A549 (cell line): ENCODE measurements around the gene NOL7. TPM values are rescaled to one million over a fixed set of nuclear protein-coding genes. Genes with fewer than 3 reads are reported as not detected.

ENCODE experiments used
- ATAC-seq, 2 experiments: fragments of 200-7000 bp in 1 of 2; fragments of >200 bp in 1 of 2; cut with Nextera tagmentation in 1 of 2; cut with Tn5 transposase in 1 of 2; 3 replicates each; pipeline versions ENCODE4 v1.8.0 to v1.9.1; 2018 to 2020; ENCODE audit warnings: mild to moderate bottlenecking in 1 of 2, moderate library complexity in 1 of 2
- CTCF ChIA-PET: fragments of 300-600 bp; sonication (Branson Sonifier 250); formaldehyde crosslinking; extraction: SDS; loops from one replicate; lab custom pipeline; 2021; ENCODE audit warnings: antibody characterized with exemption, inconsistent platforms; lab: Yijun Ruan, JAX
- POLR2A ChIA-PET: fragments of 350-600 bp; formaldehyde crosslinking; extraction: SDS; loops from one replicate; lab custom pipeline; 2021; ENCODE audit warnings: antibody characterized with exemption, inconsistent platforms; lab: Yijun Ruan, JAX
- DNase-seq, 2 experiments: peaks; one replicate each; pipeline versions ENCODE4 v3.0.0 to v3.0.0-alpha.2; 2011 to 2016; ENCODE audit warnings: low read depth in 1 of 2, low spot score in 1 of 2
- FAIRE-seq: peaks from 2 replicates; lab custom pipeline; 2011; peaks lifted over from hg19 to GRCh38; lab: Jason Lieb, UNC
- H3K27ac ChIP-seq, 2 experiments: fragments of >200 bp; sonication (Bioruptor Twin); formaldehyde crosslinking; 3 replicates each; pipeline ENCODE4 v1.5.1; 2016 to 2017
- H3K4me1 ChIP-seq: fragments of >200 bp; sonication (Bioruptor Twin); formaldehyde crosslinking; 3 replicates; pipeline ENCODE4 v1.6.1; 2016
- H3K4me2 ChIP-seq: fragments of >200 bp; sonication (Bioruptor Twin); formaldehyde crosslinking; 3 replicates; pipeline ENCODE4 v1.6.1; 2016
- H3K4me3 ChIP-seq: fragments of >200 bp; sonication (Bioruptor Twin); formaldehyde crosslinking; 3 replicates; pipeline ENCODE4 v1.5.1; 2016
- H3K9me3 ChIP-seq: fragments of >200 bp; sonication (Bioruptor Twin); formaldehyde crosslinking; 3 replicates; pipeline ENCODE4 v1.6.1; 2016
- CBX2 ChIP-seq: fragments of 200-600 bp; sonication (generic); IDR thresholded peaks from 2 replicates; pipeline ENCODE4 v1.6.1; 2016; ENCODE audit warnings: low read depth, mild to moderate bottlenecking, borderline replicate concordance
- CBX8 ChIP-seq: fragments of 200-600 bp; sonication (generic); IDR thresholded peaks from 2 replicates; pipeline ENCODE4 v1.6.1; 2016
- EHF ChIP-seq: fragments of 250-450 bp; sonication (Bioruptor Pico); IDR thresholded peaks from 2 replicates; pipeline ENCODE4 v1.5.0; 2020; ENCODE audit warnings: mild to moderate bottlenecking
- EHMT2 ChIP-seq: fragments of 200-600 bp; sonication (generic); IDR thresholded peaks from 2 replicates; pipeline ENCODE4 v1.6.1; 2016; ENCODE audit warnings: antibody characterized with exemption, low read depth, mild to moderate bottlenecking, moderate library complexity
- EP300 ChIP-seq, 2 experiments: fragments of >200 bp; sonication (Bioruptor Twin); formaldehyde crosslinking; IDR thresholded peaks; 2 replicates in 1 of 2; 3 replicates in 1 of 2; pipeline ENCODE4 v1.6.1; 2016 to 2017
- ESRRA ChIP-seq: fragments of 150-350 bp; IDR thresholded peaks from 2 replicates; pipeline ENCODE4 v1.6.1; 2014; ENCODE audit warnings: mild to moderate bottlenecking, low read length, borderline replicate concordance
- FOSL2 ChIP-seq, 2 experiments: fragments of 450-650 bp in 1 of 2; fragments of >200 bp in 1 of 2; sonication (Bioruptor Twin) in 1 of 2; formaldehyde crosslinking; IDR thresholded peaks; 2 replicates each; pipeline versions ENCODE4 v1.5.0 to v1.6.1; 2016 to 2020; ENCODE audit warnings: mild to moderate bottlenecking in 1 of 2, moderate library complexity in 1 of 2
- FOXS1 ChIP-seq: fragments of 250-450 bp; sonication (Bioruptor Pico); IDR thresholded peaks from 2 replicates; pipeline ENCODE4 v1.5.0; 2020; ENCODE audit warnings: mild to moderate bottlenecking, moderate library complexity
- GATA3 ChIP-seq: IDR thresholded peaks from 2 replicates; pipeline ENCODE4 v1.6.1; 2012; ENCODE audit warnings: borderline replicate concordance
- HDAC2 ChIP-seq: fragments of 200-600 bp; sonication (generic); IDR thresholded peaks from 2 replicates; pipeline ENCODE4 v1.6.1; 2016
- HOXB5 ChIP-seq: fragments of 250-450 bp; sonication (Bioruptor Pico); IDR thresholded peaks from 2 replicates; pipeline ENCODE4 v1.5.0; 2020; ENCODE audit warnings: mild to moderate bottlenecking, moderate library complexity
- JUN ChIP-seq, 2 experiments: fragments of >200 bp; sonication (Bioruptor Twin); formaldehyde crosslinking; IDR thresholded peaks; 2 replicates in 1 of 2; 3 replicates in 1 of 2; pipeline ENCODE4 v1.6.1; 2016 to 2017
- MAX ChIP-seq: IDR thresholded peaks from 2 replicates; pipeline ENCODE4 v1.6.1; 2012
- NFE2L2 ChIP-seq: fragments of 150-350 bp; conservative IDR thresholded peaks from 2 replicates; pipeline ENCODE4 v1.6.1; 2014; ENCODE audit warnings: low read length
- NPAS2 ChIP-seq: fragments of 250-450 bp; sonication (Bioruptor Pico); IDR thresholded peaks from 2 replicates; pipeline ENCODE4 v1.8.0; 2022; ENCODE audit warnings: mild to moderate bottlenecking, moderate library complexity, borderline replicate concordance
- NR3C1 ChIP-seq: fragments of >200 bp; sonication (Bioruptor Twin); formaldehyde crosslinking; IDR thresholded peaks from 3 replicates; pipeline ENCODE4 v1.6.1; 2017
- PHF8 ChIP-seq: fragments of 200-600 bp; sonication (generic); IDR thresholded peaks from 2 replicates; pipeline ENCODE4 v1.6.1; 2016; ENCODE audit warnings: low read depth, mild to moderate bottlenecking, antibody characterized with exemption, moderate library complexity, borderline replicate concordance
- POLR2A ChIP-seq: IDR thresholded peaks from 2 replicates; pipeline ENCODE4 v1.6.1; 2012; ENCODE audit warnings: mild to moderate bottlenecking, low read length
- POLR2AphosphoS2 ChIP-seq: conservative IDR thresholded peaks from 2 replicates; pipeline ENCODE4 v1.6.1; 2012; ENCODE audit warnings: low read length, improper control_type of control experiment, inconsistent platforms
- RAD21 ChIP-seq, 2 experiments: fragments of >200 bp in 1 of 2; sonication (Bioruptor Twin) in 1 of 2; formaldehyde crosslinking in 1 of 2; IDR thresholded peaks in 1 of 2; conservative IDR thresholded peaks in 1 of 2; 2 replicates in 1 of 2; 3 replicates in 1 of 2; pipeline ENCODE4 v1.6.1; 2012 to 2018; ENCODE audit warnings: inconsistent platforms in 1 of 2
- RARB ChIP-seq: fragments of 250-450 bp; sonication (Bioruptor Pico); IDR thresholded peaks from 2 replicates; pipeline ENCODE4 v1.8.0; 2021; ENCODE audit warnings: mild to moderate bottlenecking, moderate library complexity
- RCOR1 ChIP-seq: fragments of 150-350 bp; IDR thresholded peaks from 2 replicates; pipeline ENCODE4 v1.6.1; 2014; ENCODE audit warnings: antibody characterized with exemption, low read length, low read depth
- SMC3 ChIP-seq: fragments of >200 bp; sonication (Bioruptor Twin); formaldehyde crosslinking; IDR thresholded peaks from 3 replicates; pipeline ENCODE4 v1.6.1; 2018; ENCODE audit warnings: inconsistent platforms
- TFCP2L1 ChIP-seq: fragments of 250-450 bp; sonication (Bioruptor Pico); IDR thresholded peaks from 2 replicates; pipeline ENCODE4 v1.5.0; 2021; ENCODE audit warnings: mild to moderate bottlenecking
- TP53 ChIP-seq: fragments of 250-450 bp; sonication (Bioruptor Pico); IDR thresholded peaks from 2 replicates; pipeline ENCODE4 v1.5.0; 2021; ENCODE audit warnings: mild to moderate bottlenecking, moderate library complexity
- ZNF302 ChIP-seq: fragments of 250-450 bp; sonication (Bioruptor Pico); IDR thresholded peaks from 2 replicates; pipeline ENCODE4 v1.9.0; 2021; ENCODE audit warnings: inconsistent platforms, mild to moderate bottlenecking, moderate library complexity
- ZSCAN20 ChIP-seq: fragments of 250-450 bp; sonication (Bioruptor Pico); IDR thresholded peaks from 2 replicates; pipeline ENCODE4 v1.8.0; 2022; ENCODE audit warnings: mild to moderate bottlenecking, moderate library complexity
- WGBS: methylation state at CpG from one replicate; pipeline ENCODE4 v1.1.6; 2017; ENCODE audit errors: missing lambda C conversion rate; 5-methylcytosine and 5-hydroxymethylcytosine counted together
- polyA plus RNA-seq, 4 experiments: library from polyadenylated mRNA; depleted of rRNA in 3 of 4; stranded (reverse); fragments of >200 nt; fragmentation: RNase III in 1 of 4; extraction: RNeasy Plus Mini Kit Qiagen cat#74134 plus additional on column Dnase treatment in 1 of 4; gene quantifications; 2 replicates in 3 of 4; 3 replicates in 1 of 4; pipeline ENCODE4 v1.2.3, GENCODE V29; 2011 to 2017
- TF ChIP-seq, protein P1 (sequence below): fragments of 200-600 bp; sonication (generic); IDR thresholded peaks from 2 replicates; pipeline ENCODE4 v1.6.1; 2016; ENCODE audit warnings: antibody characterized with exemption, mild to moderate bottlenecking, moderate library complexity
- TF ChIP-seq, protein P2 (sequence below): fragments of >200 bp; sonication (Bioruptor Twin); formaldehyde crosslinking; IDR thresholded peaks from 3 replicates; pipeline ENCODE4 v1.5.1; 2016
- TF ChIP-seq, protein P3 (sequence below): fragments of 250-450 bp; sonication (Bioruptor Pico); IDR thresholded peaks from 2 replicates; pipeline ENCODE4 v1.5.0; 2020; ENCODE audit warnings: low read depth, mild to moderate bottlenecking, moderate library complexity
- TF ChIP-seq, protein P4 (sequence below): IDR thresholded peaks from 2 replicates; pipeline ENCODE4 v1.6.1; 2012
- TF ChIP-seq, protein P5 (sequence below): IDR thresholded peaks from 2 replicates; pipeline ENCODE4 v1.6.1; 2012; ENCODE audit warnings: low read depth, borderline replicate concordance

The NOL7 gene
- polyA plus RNA-seq, 2 of the 4 experiments (the other 2 are of a cell fraction), result 75.1 to 85.9 TPM

DNA sequence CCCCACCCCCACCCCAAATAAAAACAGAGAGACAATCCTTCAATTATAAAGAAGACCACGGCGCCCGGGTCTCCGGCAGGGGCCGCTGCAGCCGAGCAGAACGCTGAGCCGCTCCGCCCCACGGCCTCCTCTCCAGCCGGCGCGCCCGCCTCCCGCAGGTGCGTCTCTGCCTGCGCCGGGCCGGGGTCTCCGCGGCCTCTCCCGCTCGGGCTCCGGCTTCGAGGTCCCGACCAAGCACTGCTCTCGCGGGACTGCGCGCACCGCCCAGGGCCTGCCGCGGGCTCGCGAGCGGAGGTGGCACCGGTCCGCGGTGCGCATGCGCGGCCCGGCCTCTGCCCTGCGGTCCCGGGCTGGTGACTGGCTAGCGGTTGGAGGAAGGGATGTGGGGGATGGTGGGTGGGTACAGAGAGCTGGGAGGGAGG is 41.0 kb upstream of the NOL7 start (continued):
- TF ChIP-seq, protein P1, sequence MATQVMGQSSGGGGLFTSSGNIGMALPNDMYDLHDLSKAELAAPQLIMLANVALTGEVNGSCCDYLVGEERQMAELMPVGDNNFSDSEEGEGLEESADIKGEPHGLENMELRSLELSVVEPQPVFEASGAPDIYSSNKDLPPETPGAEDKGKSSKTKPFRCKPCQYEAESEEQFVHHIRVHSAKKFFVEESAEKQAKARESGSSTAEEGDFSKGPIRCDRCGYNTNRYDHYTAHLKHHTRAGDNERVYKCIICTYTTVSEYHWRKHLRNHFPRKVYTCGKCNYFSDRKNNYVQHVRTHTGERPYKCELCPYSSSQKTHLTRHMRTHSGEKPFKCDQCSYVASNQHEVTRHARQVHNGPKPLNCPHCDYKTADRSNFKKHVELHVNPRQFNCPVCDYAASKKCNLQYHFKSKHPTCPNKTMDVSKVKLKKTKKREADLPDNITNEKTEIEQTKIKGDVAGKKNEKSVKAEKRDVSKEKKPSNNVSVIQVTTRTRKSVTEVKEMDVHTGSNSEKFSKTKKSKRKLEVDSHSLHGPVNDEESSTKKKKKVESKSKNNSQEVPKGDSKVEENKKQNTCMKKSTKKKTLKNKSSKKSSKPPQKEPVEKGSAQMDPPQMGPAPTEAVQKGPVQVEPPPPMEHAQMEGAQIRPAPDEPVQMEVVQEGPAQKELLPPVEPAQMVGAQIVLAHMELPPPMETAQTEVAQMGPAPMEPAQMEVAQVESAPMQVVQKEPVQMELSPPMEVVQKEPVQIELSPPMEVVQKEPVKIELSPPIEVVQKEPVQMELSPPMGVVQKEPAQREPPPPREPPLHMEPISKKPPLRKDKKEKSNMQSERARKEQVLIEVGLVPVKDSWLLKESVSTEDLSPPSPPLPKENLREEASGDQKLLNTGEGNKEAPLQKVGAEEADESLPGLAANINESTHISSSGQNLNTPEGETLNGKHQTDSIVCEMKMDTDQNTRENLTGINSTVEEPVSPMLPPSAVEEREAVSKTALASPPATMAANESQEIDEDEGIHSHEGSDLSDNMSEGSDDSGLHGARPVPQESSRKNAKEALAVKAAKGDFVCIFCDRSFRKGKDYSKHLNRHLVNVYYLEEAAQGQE, result peak; percentile 84
- TF ChIP-seq HDAC2 (no peak), NR3C1 (no peak), FOSL2 (IDR thresholded peaks at IDR 0.05) (no peak), FOSL2 (CRISPR knock-in tag; IDR thresholded peaks at IDR 0.05) (no peak), EP300 (IDR thresholded peaks at IDR 0.05) (no peak), RCOR1 (no peak), EHF (CRISPR knock-in tag) (no peak), HOXB5 (CRISPR knock-in tag) (no peak), FOXS1 (no peak), CBX2 (no peak), POLR2A (peak; percentile 72), ESRRA (no peak), CBX8 (no peak), ZSCAN20 (CRISPR knock-in tag) (no peak), SMC3 (no peak), TP53 (CRISPR knock-in tag) (no peak), GATA3 (no peak; the same call in 1 of the 2 replicates), TFCP2L1 (CRISPR knock-in tag) (no peak), NFE2L2 (no peak), RAD21 (conservative IDR thresholded peaks at IDR 0.05 in 1 of 2, IDR thresholded peaks at IDR 0.05 in 1 of 2) (peak in 1 of 2 experiments; percentile 24; a peak in 1 of 5 replicates), MAX (no peak)
- TF ChIP-seq, protein P2, sequence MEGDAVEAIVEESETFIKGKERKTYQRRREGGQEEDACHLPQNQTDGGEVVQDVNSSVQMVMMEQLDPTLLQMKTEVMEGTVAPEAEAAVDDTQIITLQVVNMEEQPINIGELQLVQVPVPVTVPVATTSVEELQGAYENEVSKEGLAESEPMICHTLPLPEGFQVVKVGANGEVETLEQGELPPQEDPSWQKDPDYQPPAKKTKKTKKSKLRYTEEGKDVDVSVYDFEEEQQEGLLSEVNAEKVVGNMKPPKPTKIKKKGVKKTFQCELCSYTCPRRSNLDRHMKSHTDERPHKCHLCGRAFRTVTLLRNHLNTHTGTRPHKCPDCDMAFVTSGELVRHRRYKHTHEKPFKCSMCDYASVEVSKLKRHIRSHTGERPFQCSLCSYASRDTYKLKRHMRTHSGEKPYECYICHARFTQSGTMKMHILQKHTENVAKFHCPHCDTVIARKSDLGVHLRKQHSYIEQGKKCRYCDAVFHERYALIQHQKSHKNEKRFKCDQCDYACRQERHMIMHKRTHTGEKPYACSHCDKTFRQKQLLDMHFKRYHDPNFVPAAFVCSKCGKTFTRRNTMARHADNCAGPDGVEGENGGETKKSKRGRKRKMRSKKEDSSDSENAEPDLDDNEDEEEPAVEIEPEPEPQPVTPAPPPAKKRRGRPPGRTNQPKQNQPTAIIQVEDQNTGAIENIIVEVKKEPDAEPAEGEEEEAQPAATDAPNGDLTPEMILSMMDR, result peak; percentile 31; the same call in 2 of the 3 replicates

DNA sequence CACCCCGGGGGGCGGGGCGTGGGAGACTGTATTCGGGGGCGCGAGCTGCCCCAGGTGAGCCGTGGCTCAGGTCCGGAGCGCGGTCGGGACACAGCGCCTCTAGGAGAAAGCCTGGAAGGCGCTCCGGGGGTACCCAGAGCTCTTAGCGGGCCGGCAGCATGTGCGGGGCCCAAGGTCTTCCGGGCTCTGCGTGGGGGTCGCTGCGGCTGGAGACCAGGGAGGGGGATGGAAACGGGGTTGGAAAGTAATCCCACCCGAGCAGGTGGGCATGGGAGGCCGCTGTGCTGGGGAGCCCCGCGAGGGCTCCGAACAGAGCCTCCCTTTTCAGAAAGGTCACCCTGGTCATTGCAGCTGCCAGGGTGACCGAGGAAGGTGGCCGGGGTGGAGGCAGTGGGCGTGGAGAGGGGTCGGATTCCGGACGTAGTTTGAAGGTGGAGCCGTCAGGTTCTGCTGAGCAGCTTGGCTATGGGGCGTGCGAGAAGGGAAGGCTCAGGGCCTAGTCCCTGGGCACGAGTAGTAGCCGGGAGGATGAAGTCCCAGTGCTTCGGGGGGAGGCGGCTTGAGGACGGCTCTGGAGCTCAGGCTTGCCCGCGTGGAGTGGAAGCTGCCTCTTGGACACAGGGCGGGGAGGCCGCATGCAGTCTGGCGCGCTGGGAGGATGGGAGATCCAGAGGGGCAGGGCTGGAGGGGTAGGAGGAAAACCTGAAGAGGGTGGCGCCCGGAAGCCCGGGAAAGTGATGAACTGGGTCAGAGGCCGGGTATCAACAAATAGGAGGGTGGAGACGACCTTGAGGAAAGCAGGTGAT is 40.4 kb upstream of the NOL7 start, which contains the start of gene SIRT5:
Gene SIRT5 (plus strand): TSS at position 31 of the 806 bp plus-strand sequence. CDS start 9,510 bp downstream, outside the sequence.
- H3K4me2 ChIP-seq, result peak within 1 kb of the TSS; percentile 77
- DNase-seq, result peak; percentile 76 to 91
- peaks cover 10% of the 10 kb centered on the region; the same call in 2 of the 3 replicates for H3K9me3 ChIP-seq
- ATAC-seq, result peak; percentile 94 to 95
- under 1% methylated on average over 18 of the region's 52 CpGs for WGBS
- POLR2A ChIA-PET, result interaction anchor here (0.6 to 2.9 kb wide), 17 partner anchors 11 to 272 kb away, joined by 3 to 40 read pairs (median 4); partner anchors contain the start of genes GFOD1, NOL7, RANBP9 and TBC1D7
- H3K4me1 ChIP-seq, result peaks cover 6% of the 10 kb centered on the region; the same call in 1 of the 3 replicates
- H3K27ac ChIP-seq, result peak within 1 kb of the TSS; percentile 99 to 100
- peak within 1 kb of the TSS; percentile 91 for H3K4me3 ChIP-seq
- CTCF ChIA-PET, result interaction anchor here (0.6 to 2.3 kb wide), 34 partner anchors 9 to 637 kb away, joined by 3 to 12 read pairs (median 4); partner anchors contain the start of genes GFOD1 and NOL7
- no peak for FAIRE-seq
- no peak for TF ChIP-seq ZNF302
- TF ChIP-seq POLR2AphosphoS2, result no peak
- TF ChIP-seq, protein P3, sequence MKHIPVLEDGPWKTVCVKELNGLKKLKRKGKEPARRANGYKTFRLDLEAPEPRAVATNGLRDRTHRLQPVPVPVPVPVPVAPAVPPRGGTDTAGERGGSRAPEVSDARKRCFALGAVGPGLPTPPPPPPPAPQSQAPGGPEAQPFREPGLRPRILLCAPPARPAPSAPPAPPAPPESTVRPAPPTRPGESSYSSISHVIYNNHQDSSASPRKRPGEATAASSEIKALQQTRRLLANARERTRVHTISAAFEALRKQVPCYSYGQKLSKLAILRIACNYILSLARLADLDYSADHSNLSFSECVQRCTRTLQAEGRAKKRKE (CRISPR knock-in tag), result no peak
- TF ChIP-seq, protein P4, sequence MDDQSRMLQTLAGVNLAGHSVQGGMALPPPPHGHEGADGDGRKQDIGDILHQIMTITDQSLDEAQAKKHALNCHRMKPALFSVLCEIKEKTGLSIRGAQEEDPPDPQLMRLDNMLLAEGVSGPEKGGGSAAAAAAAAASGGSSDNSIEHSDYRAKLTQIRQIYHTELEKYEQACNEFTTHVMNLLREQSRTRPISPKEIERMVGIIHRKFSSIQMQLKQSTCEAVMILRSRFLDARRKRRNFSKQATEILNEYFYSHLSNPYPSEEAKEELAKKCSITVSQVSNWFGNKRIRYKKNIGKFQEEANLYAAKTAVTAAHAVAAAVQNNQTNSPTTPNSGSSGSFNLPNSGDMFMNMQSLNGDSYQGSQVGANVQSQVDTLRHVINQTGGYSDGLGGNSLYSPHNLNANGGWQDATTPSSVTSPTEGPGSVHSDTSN, result no peak
- no peak for TF ChIP-seq EHMT2
- TF ChIP-seq ZSCAN20 (CRISPR knock-in tag), result no peak
- TF ChIP-seq JUN (IDR thresholded peaks at IDR 0.05), result peak in 1 of 2 experiments; percentile 83; a peak in 3 of 5 replicates
- no peak for TF ChIP-seq FOXS1
- TF ChIP-seq, protein P5, sequence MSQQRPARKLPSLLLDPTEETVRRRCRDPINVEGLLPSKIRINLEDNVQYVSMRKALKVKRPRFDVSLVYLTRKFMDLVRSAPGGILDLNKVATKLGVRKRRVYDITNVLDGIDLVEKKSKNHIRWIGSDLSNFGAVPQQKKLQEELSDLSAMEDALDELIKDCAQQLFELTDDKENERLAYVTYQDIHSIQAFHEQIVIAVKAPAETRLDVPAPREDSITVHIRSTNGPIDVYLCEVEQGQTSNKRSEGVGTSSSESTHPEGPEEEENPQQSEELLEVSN, result peak; percentile 71; the same call in 1 of the 2 replicates
- TF ChIP-seq PHF8, result peak; percentile 51
- no peak for TF ChIP-seq RARB (CRISPR knock-in tag)
- no peak for TF ChIP-seq NPAS2
